MG63 (cell line): ENCODE results near the gene MACROH2A1. TPM values are rescaled to one million over a fixed set of nuclear protein-coding genes. Genes with fewer than 3 reads are reported as not detected.
A peak's percentile ranks its signal among the peaks of the same experiment; 100 is the strongest.

ENCODE experiments used
- DNase-seq: peaks from one replicate; pipeline ENCODE4 v3.0.0-alpha.2; 2020
- H3K27me3 ChIP-seq: fragments of 250-450 bp; sonication (Bioruptor Pico); 2 replicates; pipeline ENCODE4 v1.5.1; 2020; ENCODE audit warnings: mild to moderate bottlenecking, moderate library complexity
- H3K36me3 ChIP-seq: fragments of 250-450 bp; sonication (Bioruptor Pico); 2 replicates; pipeline ENCODE4 v1.5.1; 2020; ENCODE audit warnings: mild to moderate bottlenecking, moderate library complexity
- H3K4me3 ChIP-seq: fragments of 250-450 bp; sonication (Bioruptor Pico); 2 replicates; pipeline ENCODE4 v1.5.1; 2020; ENCODE audit warnings: mild to moderate bottlenecking, moderate library complexity
- H3K9me3 ChIP-seq: fragments of 250-450 bp; sonication (Bioruptor Pico); 2 replicates; pipeline ENCODE4 v1.5.1; 2020; ENCODE audit warnings: mild to moderate bottlenecking, moderate library complexity
- total RNA-seq: library from RNA; depleted of rRNA; stranded (reverse); fragments of >200 nt; shearing (Covaris generic); gene quantifications from 2 replicates; pipeline ENCODE4 v1.2.3, GENCODE V29; 2014; ENCODE audit warnings: low replicate concordance; rRNA removed

The MACROH2A1 gene
- total RNA-seq, result 322 and 404 TPM in 2 replicates

DNA sequence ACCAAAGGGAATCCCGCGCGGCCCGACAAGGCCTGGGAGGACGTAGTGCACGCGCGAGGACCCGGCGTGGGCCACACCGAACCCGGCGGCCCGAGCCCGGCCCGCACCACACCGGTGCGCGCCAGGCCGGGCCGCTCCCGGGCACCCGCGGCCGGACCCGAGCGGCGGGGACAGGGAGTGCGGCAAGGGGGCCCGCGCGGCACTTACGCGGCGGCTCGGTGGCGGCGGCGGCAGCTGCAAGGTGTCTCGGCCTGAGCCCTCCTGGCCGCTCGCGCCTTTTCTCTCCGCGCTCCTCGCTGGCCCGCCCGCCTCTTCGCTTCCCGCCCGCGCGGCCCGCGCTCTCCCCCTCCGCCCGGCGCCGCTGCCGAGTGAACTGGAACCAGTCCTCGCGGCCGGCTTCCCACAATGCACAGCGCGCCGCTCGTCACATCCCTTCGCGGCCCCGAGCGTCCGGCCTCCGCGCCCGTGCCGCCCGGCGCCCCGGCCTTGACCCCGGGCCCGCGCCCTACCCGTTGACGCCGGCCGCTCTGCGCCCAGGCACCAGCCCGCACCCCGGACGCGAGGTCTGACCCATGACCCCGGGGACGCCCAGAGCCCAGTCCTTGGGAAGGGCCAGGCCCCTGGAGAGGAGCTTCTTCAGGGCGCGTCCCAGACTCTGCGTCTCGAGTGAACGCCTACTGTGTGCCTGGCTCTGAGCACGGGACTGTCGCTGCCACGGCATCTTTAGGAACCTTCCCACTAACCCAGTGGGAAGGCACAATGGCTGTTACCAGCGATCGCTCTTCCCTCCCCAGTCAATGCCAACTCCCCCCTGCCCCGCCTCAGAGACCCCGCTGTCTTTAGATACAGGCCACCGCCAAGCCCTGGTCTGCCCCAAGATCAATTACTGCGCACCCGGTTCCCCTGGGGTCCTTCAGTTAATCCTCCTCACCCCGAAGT is at the start of gene MACROH2A1:
Gene MACROH2A1, minus strand, starts transcription at position 377 of the 939 bp plus-strand sequence. CDS start 10,138 bp downstream, outside the sequence.
- peak; percentile 94 for DNase-seq
- Histone ChIP-seq H3K36me3 (peaks cover 36% of the 10 kb centered on the region), H3K9me3 (no peaks in the 10 kb centered on the region), H3K4me3 (peak within 1 kb of the TSS; percentile 99), H3K27me3 (no peaks in the 10 kb centered on the region)

DNA sequence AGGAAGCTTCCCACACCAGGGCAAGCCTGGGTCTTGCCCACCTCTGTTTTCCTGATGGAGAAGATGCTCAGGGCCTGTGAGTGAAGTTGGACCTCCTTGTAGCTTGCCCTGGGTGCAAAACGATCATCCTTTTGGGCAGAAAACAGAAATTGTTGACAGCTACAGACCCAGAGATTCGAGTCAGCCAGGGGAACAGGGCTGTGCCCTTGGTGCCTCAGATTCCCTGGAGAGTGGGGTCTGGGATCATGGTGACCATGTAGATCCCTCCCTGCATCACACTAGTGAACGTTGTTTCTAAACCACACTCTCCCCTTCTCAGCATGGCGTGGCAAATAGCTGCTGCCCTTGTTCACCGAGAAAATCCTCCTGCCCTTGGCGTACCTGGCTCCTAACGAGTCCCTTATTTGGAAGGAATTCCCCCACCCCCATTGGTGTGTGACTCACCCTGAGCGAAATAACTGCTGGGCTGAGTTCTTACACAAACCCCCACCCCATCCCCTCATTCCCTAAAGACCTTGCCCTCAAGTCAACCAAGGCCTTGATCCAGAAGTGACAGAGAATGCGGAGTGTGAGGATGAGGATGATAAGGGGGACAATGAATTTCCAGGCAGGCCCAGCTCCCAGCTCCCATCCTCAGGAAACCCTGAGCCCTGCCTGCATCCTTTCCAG is 49.2 kb upstream of the MACROH2A1 start:
- Histone ChIP-seq H3K36me3 (no peaks in the 10 kb centered on the region), H3K27me3 (no peaks in the 10 kb centered on the region), H3K4me3 (no peak overlapping the region), H3K9me3 (no peaks in the 10 kb centered on the region)
- DNase-seq, result no peak

DNA sequence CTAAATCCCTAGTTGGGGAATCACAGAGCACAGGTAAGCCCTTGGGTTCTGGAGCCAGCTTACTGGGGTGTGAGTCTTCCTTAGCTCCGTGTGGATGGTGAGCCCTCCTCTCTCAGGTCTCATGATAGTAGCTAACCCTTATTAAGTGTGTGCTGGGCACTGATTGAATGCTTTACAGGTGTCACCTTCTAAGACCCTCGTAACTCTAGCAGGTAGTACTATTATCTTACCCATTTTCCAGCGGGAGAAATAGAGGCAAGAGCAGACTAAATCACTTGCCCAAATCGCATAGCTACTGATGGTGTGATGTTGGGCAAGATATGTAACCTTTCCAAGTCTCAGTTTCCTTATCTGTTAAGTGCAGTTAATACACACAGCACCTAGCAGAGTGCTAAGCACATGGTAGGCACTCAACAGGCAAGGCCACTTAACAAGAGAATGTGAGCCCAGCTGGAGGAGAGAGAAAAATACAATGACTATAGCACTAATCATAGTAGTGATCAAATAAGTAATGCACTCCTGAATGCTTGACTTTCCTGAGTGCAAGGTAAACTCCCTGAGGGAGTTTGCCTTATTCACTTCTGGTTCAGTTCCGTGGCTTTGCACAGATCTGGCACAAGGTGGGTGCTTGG is 48.4 kb upstream of the MACROH2A1 start, which contains the start of gene DCANP1:
Gene DCANP1, minus strand, starts transcription at position 51 of the 632 bp plus-strand sequence. CDS start 240 bp downstream, outside the sequence.
- no peaks in the 10 kb centered on the region for H3K27me3 ChIP-seq
- no peaks in the 10 kb centered on the region for H3K9me3 ChIP-seq
- H3K4me3 ChIP-seq, result no peak within 1 kb of the TSS
- H3K36me3 ChIP-seq, result no peaks in the 10 kb centered on the region
- no peak for DNase-seq

DNA sequence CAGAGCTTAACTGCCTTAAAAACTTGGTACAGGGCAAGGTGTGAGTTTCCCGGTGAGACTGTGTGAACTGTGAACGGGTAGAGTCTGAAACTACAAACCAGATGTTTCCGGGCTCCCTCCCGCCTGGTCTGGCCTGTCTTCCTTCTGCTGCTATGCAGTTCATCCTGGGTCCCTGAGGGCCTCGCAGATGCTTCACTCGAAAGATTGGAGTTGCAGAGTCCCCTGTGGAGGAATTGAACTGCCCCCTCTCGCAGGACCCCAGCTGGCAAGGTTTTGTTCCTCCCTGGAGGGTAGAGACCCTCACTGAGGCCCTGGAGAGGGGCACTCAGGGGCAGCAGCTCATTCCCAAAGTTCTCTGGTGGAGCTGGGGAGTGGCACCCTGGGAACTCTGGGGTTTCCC is 47.6 kb upstream of the MACROH2A1 start:
- no peak overlapping the region for H3K4me3 ChIP-seq
- H3K36me3 ChIP-seq, result no peaks in the 10 kb centered on the region
- no peaks in the 10 kb centered on the region for H3K27me3 ChIP-seq
- DNase-seq, result no peak
- no peaks in the 10 kb centered on the region for H3K9me3 ChIP-seq

DNA sequence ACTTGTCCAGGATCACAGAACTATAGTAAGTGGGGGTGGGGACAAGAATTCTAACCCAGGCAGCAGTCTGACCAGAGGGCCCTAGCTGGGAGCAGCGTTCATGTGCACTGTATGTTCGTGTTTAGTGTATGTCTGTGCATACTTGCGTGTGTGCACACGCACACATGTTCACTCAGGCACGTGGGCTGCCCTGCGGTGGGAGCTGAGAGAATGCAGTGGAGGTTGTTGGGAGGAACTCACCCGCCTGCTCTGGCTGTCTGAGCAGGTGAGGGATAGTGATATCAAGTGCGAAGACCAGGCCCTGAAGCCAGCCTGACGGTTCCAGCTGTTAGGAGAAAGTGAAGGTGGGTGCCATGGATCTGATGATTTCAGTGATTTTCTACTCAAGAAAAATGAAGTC is 47.2 kb upstream of the MACROH2A1 start:
- H3K36me3 ChIP-seq, result no peaks in the 10 kb centered on the region
- no peak overlapping the region for H3K4me3 ChIP-seq
- no peaks in the 10 kb centered on the region for H3K27me3 ChIP-seq
- H3K9me3 ChIP-seq, result no peaks in the 10 kb centered on the region
- DNase-seq, result no peak

DNA sequence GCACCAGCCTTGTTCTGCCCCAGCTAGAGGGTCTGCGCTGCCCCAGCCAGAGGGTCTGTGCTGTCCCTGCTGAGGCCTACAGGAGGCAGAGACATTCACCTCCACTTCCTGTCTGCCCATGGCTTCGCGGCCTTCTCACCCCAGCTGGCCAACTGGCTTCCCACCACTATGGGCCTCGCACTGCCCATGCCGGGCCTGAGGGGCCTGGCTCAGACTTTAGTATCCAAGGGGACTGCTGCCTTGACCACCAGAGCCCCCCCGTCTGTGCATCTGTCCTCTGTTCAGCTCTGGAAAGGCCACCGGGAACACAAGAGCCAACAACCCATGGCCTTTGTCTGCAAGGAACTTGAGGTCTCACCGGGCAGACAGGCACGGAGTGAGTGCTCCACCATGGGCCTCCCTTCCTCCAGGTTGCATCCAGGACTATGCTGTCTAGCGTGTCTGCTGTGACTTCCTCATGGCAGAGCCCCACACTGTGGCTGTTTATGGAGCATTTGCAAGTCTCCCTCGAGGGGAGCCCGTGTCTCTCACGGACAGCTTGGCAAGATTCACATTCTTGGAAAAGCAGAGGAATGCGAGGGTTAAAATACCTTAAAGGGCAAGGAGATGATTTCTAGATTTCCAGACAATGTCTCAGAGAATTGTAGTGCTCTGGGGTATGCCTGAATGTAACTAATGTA is 46.4 kb upstream of the MACROH2A1 start:
- Histone ChIP-seq H3K9me3 (no peaks in the 10 kb centered on the region), H3K4me3 (no peak overlapping the region), H3K27me3 (no peaks in the 10 kb centered on the region), H3K36me3 (no peaks in the 10 kb centered on the region)
- DNase-seq, result no peak

DNA sequence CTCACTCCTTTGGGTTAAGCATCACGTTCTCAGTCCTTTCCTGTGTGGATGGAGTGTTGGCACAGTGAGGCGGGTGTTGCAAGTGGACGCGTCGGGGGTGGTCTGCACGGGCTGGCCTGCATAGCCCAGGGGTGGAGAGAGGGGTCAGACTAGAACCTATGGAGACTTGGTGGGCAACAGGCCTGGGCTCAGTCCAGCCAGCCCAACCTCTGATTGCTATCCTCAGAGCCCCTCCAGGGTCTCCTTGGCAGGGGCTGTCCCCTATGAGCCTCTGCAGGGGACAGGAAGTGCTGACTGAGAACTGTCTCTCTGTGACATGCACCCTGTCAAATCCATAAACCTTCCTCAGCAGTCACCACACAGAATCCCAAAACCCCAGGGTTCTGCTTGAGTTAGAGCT is 45.9 kb upstream of the MACROH2A1 start:
- H3K27me3 ChIP-seq, result no peaks in the 10 kb centered on the region
- H3K4me3 ChIP-seq, result no peak overlapping the region
- H3K36me3 ChIP-seq, result no peaks in the 10 kb centered on the region
- DNase-seq, result no peak
- no peaks in the 10 kb centered on the region for H3K9me3 ChIP-seq

DNA sequence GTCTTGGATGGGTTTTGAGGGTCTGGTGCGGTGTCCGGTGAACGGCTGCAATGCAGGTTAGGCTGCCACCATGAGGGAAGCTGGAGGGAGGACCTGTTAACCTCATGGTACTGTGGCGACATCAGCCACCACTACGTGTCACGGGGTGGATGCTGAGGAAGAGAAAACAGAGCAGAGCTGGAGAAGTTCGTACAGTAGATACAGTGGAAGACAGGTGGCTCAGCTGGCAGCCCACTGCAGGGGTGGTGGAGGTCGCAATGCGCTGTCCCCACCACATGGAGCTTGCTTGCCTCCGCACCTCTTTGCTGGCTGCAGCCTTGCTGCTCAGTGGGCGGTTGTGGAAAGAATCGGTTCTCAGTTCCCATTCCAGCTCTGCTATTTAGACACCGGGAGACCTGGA is 45.3 kb upstream of the MACROH2A1 start:
- no peak for DNase-seq
- Histone ChIP-seq H3K9me3 (no peaks in the 10 kb centered on the region), H3K36me3 (no peaks in the 10 kb centered on the region), H3K4me3 (no peak overlapping the region), H3K27me3 (no peaks in the 10 kb centered on the region)

DNA sequence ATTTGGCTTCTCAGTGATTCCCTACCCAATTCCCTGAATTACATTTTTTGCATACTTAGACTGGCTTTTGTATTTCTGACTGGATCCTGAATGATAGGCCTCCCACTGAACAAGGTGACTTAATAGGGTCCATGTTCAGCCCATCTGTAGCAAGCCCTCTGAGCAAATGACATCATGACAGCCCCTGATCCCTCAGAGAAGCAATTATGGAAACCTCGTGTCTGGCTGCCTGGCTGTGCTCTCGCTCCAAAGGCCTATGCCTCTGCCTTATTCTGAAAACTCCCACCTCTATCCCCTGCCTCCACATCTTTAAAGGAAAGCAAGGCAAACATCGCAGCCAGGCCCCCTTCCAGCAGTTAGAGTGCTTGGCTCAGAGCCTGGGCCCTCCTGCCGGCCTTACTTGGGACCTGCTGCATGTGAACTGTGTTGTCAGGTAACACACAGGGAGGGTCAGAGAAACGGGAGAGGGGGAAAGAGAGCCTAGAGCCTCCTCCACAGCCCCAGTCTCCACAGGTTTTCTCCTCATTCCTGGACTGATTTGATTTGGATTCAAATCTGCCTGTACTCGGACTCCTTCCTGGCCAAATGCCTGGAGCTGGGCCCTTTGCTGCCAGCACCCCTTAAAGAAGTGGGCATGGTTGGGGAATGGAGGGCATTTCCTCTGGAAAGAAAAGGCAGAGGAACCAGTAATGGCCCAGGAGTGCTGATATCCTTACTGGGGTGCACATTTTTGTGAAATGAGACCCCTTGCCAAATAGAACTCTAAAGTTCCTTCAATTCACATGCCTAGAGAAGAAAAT is 44.3 kb upstream of the MACROH2A1 start:
- Histone ChIP-seq H3K4me3 (no peak overlapping the region), H3K27me3 (no peaks in the 10 kb centered on the region), H3K36me3 (no peaks in the 10 kb centered on the region), H3K9me3 (no peaks in the 10 kb centered on the region)
- no peak for DNase-seq

DNA sequence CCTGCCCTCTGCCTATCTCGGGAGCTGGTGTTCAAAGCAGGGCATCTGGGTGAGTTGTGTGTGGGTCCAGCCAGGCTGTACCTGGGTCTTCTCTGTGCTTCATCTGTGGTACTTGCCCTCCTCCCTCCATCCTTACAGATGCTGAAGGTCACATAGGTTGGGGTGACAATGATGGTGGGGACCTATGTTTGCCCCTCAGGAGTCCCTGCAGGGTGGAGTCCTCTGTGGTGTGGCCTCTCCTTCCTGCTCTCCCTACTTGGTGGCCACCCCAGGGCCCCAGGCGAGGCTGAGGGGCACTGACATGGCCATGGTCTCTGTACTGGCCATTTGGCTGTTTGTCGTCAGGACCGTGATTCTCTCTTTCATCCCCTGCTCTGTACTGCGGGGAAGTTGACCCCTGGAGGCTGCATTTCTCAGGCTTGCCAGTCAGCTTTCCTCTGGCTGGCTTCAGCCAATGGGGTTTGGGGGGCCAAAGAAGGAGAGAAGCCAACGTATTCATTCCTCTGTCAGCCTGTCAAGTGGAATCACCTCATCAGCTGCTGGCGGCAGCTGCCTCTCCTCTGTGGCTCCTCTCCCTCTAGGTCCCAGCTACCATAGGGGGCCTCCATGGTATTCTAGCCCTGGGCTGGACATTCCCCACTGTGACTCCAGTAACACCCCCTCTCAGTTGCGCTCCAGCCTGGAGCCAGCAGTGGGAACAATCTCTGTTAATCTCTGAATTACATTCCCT is 43.6 kb upstream of the MACROH2A1 start:
- Histone ChIP-seq H3K27me3 (no peaks in the 10 kb centered on the region), H3K9me3 (no peaks in the 10 kb centered on the region), H3K4me3 (no peak overlapping the region), H3K36me3 (no peaks in the 10 kb centered on the region)
- DNase-seq, result no peak

DNA sequence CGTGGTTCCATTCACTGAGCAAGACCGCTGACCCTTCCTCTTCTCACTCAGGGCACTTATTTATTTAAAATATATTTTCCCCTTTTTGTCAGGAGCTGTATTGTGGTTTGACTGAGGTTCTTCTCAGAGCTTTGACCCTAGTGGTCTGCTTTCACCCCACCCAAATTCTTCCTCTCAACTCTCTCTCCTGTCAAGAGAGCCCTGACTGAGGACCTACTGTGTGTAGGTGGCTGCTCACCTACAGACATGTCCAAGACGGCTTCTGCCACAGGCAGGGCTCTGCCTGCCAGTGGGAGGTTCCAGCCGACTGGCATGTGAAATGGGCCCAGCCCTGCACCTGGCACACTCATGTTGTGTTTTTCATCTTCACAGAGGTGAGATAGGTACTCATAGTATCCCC is 42.9 kb upstream of the MACROH2A1 start:
- Histone ChIP-seq H3K4me3 (no peak overlapping the region), H3K27me3 (no peaks in the 10 kb centered on the region), H3K9me3 (no peaks in the 10 kb centered on the region), H3K36me3 (no peaks in the 10 kb centered on the region)
- no peak for DNase-seq

DNA sequence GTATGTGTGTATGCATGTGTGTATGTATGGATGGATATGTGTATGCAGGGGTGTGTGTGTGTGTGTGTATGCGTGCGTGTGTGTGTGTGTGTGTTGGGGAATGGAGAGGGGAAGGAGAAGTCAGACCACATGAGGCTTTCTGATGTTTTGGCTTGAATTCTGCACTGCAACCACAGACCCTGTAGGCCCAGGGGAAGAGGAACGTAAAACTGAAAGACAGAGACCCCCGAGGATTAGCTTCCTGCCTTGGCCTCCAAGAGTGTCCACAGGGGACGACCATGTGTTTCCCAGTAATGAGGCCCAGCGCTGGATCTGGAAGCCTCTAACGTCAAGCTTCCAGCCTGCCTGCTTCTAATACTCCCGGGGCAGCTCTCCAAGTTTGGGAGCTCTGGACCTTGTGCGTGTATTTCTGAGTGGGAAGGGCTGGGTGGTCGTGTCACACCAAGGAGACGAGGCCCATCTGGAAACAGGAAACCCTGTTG is 42.4 kb upstream of the MACROH2A1 start:
- DNase-seq, result no peak
- H3K36me3 ChIP-seq, result no peaks in the 10 kb centered on the region
- no peaks in the 10 kb centered on the region for H3K9me3 ChIP-seq
- H3K27me3 ChIP-seq, result no peaks in the 10 kb centered on the region
- H3K4me3 ChIP-seq, result no peak overlapping the region

DNA sequence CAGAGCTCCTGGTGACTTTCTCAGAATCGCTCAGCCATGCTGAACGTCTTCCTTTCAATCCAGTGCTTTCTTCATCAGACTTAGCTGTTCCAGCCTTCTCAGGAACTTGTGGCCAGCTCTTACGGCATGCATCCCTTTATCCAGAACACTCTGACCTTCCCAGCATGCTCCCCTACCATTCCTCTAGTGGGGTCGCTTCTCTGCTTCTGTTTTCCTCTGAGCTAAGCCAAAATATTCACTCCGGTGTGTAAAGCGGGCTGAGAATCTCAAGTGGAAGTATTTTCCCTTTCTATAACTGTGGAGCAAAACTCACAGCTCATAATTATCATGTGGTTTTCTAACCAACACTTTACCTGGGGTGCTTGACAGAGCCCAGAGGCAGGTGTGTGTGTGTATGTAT is 41.9 kb upstream of the MACROH2A1 start:
- no peaks in the 10 kb centered on the region for H3K9me3 ChIP-seq
- no peaks in the 10 kb centered on the region for H3K27me3 ChIP-seq
- no peak for DNase-seq
- H3K4me3 ChIP-seq, result no peak overlapping the region
- no peaks in the 10 kb centered on the region for H3K36me3 ChIP-seq

DNA sequence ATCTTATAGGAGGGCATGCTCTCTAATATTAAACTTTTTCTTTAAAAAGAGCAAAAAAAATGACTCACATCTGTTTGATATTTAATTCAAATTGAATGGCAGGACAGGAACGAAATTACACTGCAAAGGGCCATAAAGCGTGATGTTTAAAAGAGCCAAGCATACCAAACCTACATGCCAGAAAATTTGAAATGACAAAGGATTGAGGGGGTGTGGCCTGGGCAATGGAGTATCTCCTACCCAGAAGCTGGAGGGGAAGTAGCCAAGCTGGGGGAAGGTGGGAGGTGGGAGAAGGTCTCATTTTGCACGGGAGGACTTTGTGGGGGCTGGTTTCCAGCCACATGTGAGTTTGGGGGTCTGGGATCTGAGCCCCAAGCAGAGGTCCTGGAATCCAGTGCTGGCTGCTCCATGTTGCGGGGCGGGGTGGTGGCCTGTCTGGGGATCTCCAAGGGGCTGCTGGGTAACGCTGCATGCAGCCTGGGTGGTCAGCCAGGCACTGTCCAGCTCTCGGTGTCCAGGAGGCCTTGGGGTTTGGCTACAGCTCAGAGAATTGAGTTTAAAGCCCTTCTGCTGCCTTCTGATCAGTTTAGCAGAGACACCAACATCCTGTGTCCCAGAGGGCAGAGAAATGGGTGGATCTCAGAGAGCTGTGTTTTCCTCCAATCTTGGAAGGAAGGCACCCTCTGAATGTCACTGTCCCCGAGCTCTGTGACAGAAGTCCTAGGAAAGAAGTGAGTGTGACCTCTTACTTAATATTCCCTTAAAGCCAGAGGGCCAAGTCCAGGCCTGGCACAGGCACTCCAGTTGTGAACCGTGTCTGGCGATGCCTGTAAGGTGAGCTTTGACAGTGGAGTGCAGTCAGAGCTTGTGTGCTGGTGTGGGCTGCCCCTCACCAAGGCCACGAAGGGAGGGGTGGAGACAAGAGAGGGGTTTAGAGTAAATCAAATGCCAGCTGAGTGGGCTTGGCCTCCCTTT is 40.5 kb upstream of the MACROH2A1 start:
- Histone ChIP-seq H3K36me3 (no peaks in the 10 kb centered on the region), H3K4me3 (no peak overlapping the region), H3K27me3 (no peaks in the 10 kb centered on the region), H3K9me3 (no peaks in the 10 kb centered on the region)
- DNase-seq, result peak; percentile 33
